Measurements from ENCODE around the gene MINDY4. TPM values are rescaled to one million over a fixed set of nuclear protein-coding genes. Genes with fewer than 3 reads are reported as not detected.

Gene MINDY4
- total RNA-seq, 4 donors from 2014 or later, result 4.6 to 14.1 (median 6.8) TPM

- H3K27me3 ChIP-seq, result no peaks in the 10 kb centered on the region
- H3K27ac ChIP-seq, result peak overlapping the region; percentile 79 to 93 (median 86)
- intact Hi-C loops (cut with DNase I; ENCODE audit: low total_unique reads) (no loop called here), in situ Hi-C loops (cut with MboI; ENCODE audit: low pct_ligation_motif_present in 1 of 4, low pct_unique_long_range_greater_than_20kb in 1 of 4, low sequenced_read_pairs in 3 of 4) (no loop called here)
- H3K9me3 ChIP-seq, result no peaks in the 10 kb centered on the region
- no peak for DNase-seq
- no peaks in the 10 kb centered on the region for H3K36me3 ChIP-seq
- H3K4me1 ChIP-seq, result peaks cover 5 to 19% (median 7%) of the 10 kb centered on the region in 4 donors
- TF ChIP-seq CTCF (IDR thresholded peaks at IDR 0.05) (no peak), EP300 (IDR thresholded peaks at IDR 0.05; ENCODE audit: low read depth) (no peak), POLR2A (IDR thresholded peaks at IDR 0.05) (no peak), POLR2AphosphoS5 (IDR thresholded peaks at IDR 0.05) (no peak)
- WGBS, 2 donors (ENCODE audit: low coverage in 1 of 2), result 68 to 88% methylated on average over 4 to 9 of the region's 9 CpGs
- peak overlapping the region; percentile 82 to 93 (median 89) for H3K4me3 ChIP-seq
These were observed 408 bp upstream of the MINDY4 start for GRCh38 chr7:30770845-30771173.

- TF ChIP-seq POLR2AphosphoS5 (IDR thresholded peaks at IDR 0.05) (no peak), POLR2A (IDR thresholded peaks at IDR 0.05) (no peak), EP300 (IDR thresholded peaks at IDR 0.05; ENCODE audit: low read depth) (no peak), CTCF (IDR thresholded peaks at IDR 0.05) (no peak)
- no peaks in the 10 kb centered on the region for H3K27me3 ChIP-seq
- peaks cover 5 to 19% (median 7%) of the 10 kb centered on the region in 4 donors for H3K4me1 ChIP-seq
- 3 to 4% methylated on average over 3 to 15 of the region's 15 CpGs for whole genome bisulfite sequencing, 2 donors (ENCODE audit: low coverage in 1 of 2)
- H3K27ac ChIP-seq, result peak overlapping the region; percentile 79 to 93 (median 86)
- peak overlapping the region; percentile 82 to 93 (median 89) for H3K4me3 ChIP-seq
- no peak for DNase-seq
- no peaks in the 10 kb centered on the region for H3K36me3 ChIP-seq
- in situ Hi-C loops (cut with MboI; ENCODE audit: low pct_ligation_motif_present in 1 of 4, low pct_unique_long_range_greater_than_20kb in 1 of 4, low sequenced_read_pairs in 3 of 4), result no loop called here
- intact Hi-C loops (cut with DNase I; ENCODE audit: low total_unique reads), result no loop called here
- no peaks in the 10 kb centered on the region for H3K9me3 ChIP-seq
These were observed 736 bp downstream of the MINDY4 start for GRCh38 chr7:30771880-30772425.

- 83% methylated on average over 6 of the region's 6 CpGs; no CpG with 5 or more reads in 1 of the 2 donors for WGBS, 2 donors (ENCODE audit: low coverage in 1 of 2)
These were observed 1.8 kb downstream of the MINDY4 start for GRCh38 chr7:30772984-30773383.

GRCh38 chr7:30775992-30776391, 4.8 kb downstream of the MINDY4 start:
- Histone ChIP-seq H3K4me3 (no peak overlapping the region), H3K27me3 (no peaks in the 10 kb centered on the region), H3K4me1 (peaks cover under 1 to 11% (median 7%) of the 10 kb centered on the region in 4 donors), H3K27ac (no peak overlapping the region), H3K36me3 (no peaks in the 10 kb centered on the region), H3K9me3 (no peaks in the 10 kb centered on the region)
- intact Hi-C loops (cut with DNase I; ENCODE audit: low total_unique reads) (no loop called here), in situ Hi-C loops (cut with MboI; ENCODE audit: low pct_ligation_motif_present in 1 of 4, low pct_unique_long_range_greater_than_20kb in 1 of 4, low sequenced_read_pairs in 3 of 4) (no loop called here)
- no peak for TF ChIP-seq POLR2A (IDR thresholded peaks at IDR 0.05)
- TF ChIP-seq EP300 (IDR thresholded peaks at IDR 0.05; ENCODE audit: low read depth), result no peak
- TF ChIP-seq CTCF (IDR thresholded peaks at IDR 0.05), result no peak
- TF ChIP-seq POLR2AphosphoS5 (IDR thresholded peaks at IDR 0.05), result no peak
- no peak for DNase-seq

More at GRCh38 chr7:30772984-30773383, 1.8 kb downstream of the MINDY4 start:
- intact Hi-C loops (cut with DNase I; ENCODE audit: low total_unique reads) (no loop called here), in situ Hi-C loops (cut with MboI; ENCODE audit: low pct_ligation_motif_present in 1 of 4, low pct_unique_long_range_greater_than_20kb in 1 of 4, low sequenced_read_pairs in 3 of 4) (no loop called here)
- H3K27ac ChIP-seq, result no peak overlapping the region
- H3K27me3 ChIP-seq, result no peaks in the 10 kb centered on the region
- H3K36me3 ChIP-seq, result no peaks in the 10 kb centered on the region
- peaks cover 5 to 19% (median 7%) of the 10 kb centered on the region in 4 donors for H3K4me1 ChIP-seq
- no peak for DNase-seq
- no peaks in the 10 kb centered on the region for H3K9me3 ChIP-seq
- TF ChIP-seq CTCF (IDR thresholded peaks at IDR 0.05), result no peak
- TF ChIP-seq POLR2AphosphoS5 (IDR thresholded peaks at IDR 0.05), result no peak
- no peak for TF ChIP-seq POLR2A (IDR thresholded peaks at IDR 0.05)
- TF ChIP-seq EP300 (IDR thresholded peaks at IDR 0.05; ENCODE audit: low read depth), result no peak
- H3K4me3 ChIP-seq, result no peak overlapping the region

Measured in transverse colon (tissue), 4 donors.